Neural progenitor cell (in vitro differentiated cells): Measurements from ENCODE around the gene MYO9B. TPM values are rescaled to one million over a fixed set of nuclear protein-coding genes. Genes with fewer than 3 reads are reported as not detected.
"Not testable (repeated sequence)": the region's sequence is repeated elsewhere in the genome, so short reads cannot be mapped to it uniquely, and the experiment has no call there.

ENCODE experiments used
- DNase-seq: peaks from one replicate; pipeline ENCODE4 v3.0.0-alpha.2; 2016; ENCODE audit warnings: low spot score
- H2AFZ ChIP-seq: fragments of 200-600 bp; sonication (generic); replicated peaks from 2 replicates; pipeline ENCODE4 v1.6.1; 2016; ENCODE audit warnings: antibody characterized with exemption
- H3F3A ChIP-seq: fragments of 200-600 bp; sonication (generic); 2 replicates; pipeline ENCODE4 v1.6.1; 2016; ENCODE audit warnings: antibody characterized with exemption, low read depth
- H3K27ac ChIP-seq: fragments of 200-600 bp; sonication (generic); 2 replicates; pipeline ENCODE4 v1.5.1; 2016; ENCODE audit warnings: mild to moderate bottlenecking
- H3K27me3 ChIP-seq: fragments of 200-600 bp; sonication (generic); 2 replicates; pipeline ENCODE4 v1.6.1; 2016; ENCODE audit warnings: mild to moderate bottlenecking, moderate library complexity
- H3K36me3 ChIP-seq: fragments of 200-600 bp; sonication (generic); 2 replicates; pipeline ENCODE4 v1.5.1; 2016
- H3K4me1 ChIP-seq: fragments of 200-600 bp; sonication (generic); 2 replicates; pipeline ENCODE4 v1.6.1; 2016; ENCODE audit warnings: mixed run types
- H3K4me2 ChIP-seq: fragments of 200-600 bp; sonication (generic); 2 replicates; pipeline ENCODE4 v1.6.1; 2016
- H3K4me3 ChIP-seq: fragments of 200-600 bp; sonication (generic); 2 replicates; pipeline ENCODE4 v1.5.1; 2016
- H3K79me2 ChIP-seq: fragments of 200-600 bp; sonication (generic); 2 replicates; pipeline ENCODE4 v1.6.1; 2016; ENCODE audit warnings: low read depth
- H3K9ac ChIP-seq: fragments of 200-600 bp; sonication (generic); 2 replicates; pipeline ENCODE4 v1.6.1; 2016
- H3K9me3 ChIP-seq: fragments of 200-600 bp; sonication (generic); 2 replicates; pipeline ENCODE4 v1.5.1; 2016; ENCODE audit warnings: low read depth
- H4K20me1 ChIP-seq: fragments of 200-600 bp; sonication (generic); 2 replicates; pipeline ENCODE4 v1.6.1; 2016; ENCODE audit warnings: low read depth
- H3K27ac Mint-ChIP-seq: 3 replicates; pipeline ENCODE4 v1.8.0; 2021; ENCODE audit warnings: mixed read lengths
- H3K27me3 Mint-ChIP-seq: 2 replicates; pipeline ENCODE4 v1.8.0; 2022; ENCODE audit warnings: low read depth, mild to moderate bottlenecking, inconsistent platforms, moderate library complexity, mixed read lengths; ENCODE audit not compliant: insufficient read depth
- H3K36me3 Mint-ChIP-seq: 3 replicates; pipeline ENCODE4 v1.8.0; 2021; ENCODE audit warnings: mixed read lengths
- H3K4me1 Mint-ChIP-seq: 3 replicates; pipeline ENCODE4 v1.8.0; 2021; ENCODE audit warnings: mixed read lengths
- H3K4me3 Mint-ChIP-seq: 3 replicates; pipeline ENCODE4 v1.8.0; 2021; ENCODE audit warnings: mild to moderate bottlenecking, moderate library complexity, mixed read lengths
- H3K9me3 Mint-ChIP-seq: 3 replicates; pipeline ENCODE4 v1.8.0; 2020; ENCODE audit warnings: mixed read lengths
- EZH2 ChIP-seq: fragments of 200-600 bp; sonication (generic); IDR thresholded peaks from 2 replicates; pipeline ENCODE4 v1.6.1; 2017; ENCODE audit warnings: antibody characterized with exemption, mild to moderate bottlenecking, moderate library complexity
- EZH2phosphoT487 ChIP-seq: fragments of 200-600 bp; sonication (generic); IDR thresholded peaks from 2 replicates; pipeline ENCODE4 v1.6.1; 2017; ENCODE audit warnings: antibody characterized with exemption
- total RNA-seq: library from RNA; depleted of rRNA; stranded (reverse); fragments of >200 nt; gene quantifications from 2 replicates; pipeline ENCODE4 v1.2.3, GENCODE V29; 2015; ENCODE audit warnings: low replicate concordance
- TF ChIP-seq, protein P1 (sequence below): fragments of 200-600 bp; sonication (generic); IDR thresholded peaks from 2 replicates; pipeline ENCODE4 v1.5.1; 2017; ENCODE audit warnings: antibody characterized with exemption, mild to moderate bottlenecking

Gene MYO9B
- total RNA-seq, 1 donor from 2014 or later = 38.5 TPM

DNA sequence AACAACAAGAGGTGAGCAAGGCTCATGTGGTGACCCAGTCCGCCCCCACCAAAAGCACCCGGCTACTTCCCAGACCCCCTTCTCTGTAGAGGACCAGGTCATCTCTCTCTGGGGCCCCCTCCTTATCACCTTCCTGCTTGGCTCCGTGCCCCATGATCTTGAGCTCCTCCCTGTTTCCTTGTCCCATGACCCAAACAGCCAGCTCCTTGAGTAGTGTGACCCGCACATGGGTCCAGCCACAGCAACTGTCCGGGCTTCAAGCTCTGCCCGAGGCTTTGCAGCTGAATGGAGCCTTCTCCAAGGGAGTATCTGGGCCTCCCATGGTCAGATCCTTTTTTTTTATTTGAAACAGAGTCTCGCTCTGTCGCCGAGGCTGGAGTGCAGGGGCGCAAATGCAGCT, 61.8 kb downstream of the MYO9B start:
- Histone ChIP-seq H3K36me3 (no peaks in the 10 kb centered on the region), H3K27me3 (no peaks in the 10 kb centered on the region), H3K27ac (no peak overlapping the region), H3K9me3 (no peaks in the 10 kb centered on the region), H3K9ac (no peak overlapping the region), H3F3A (peaks cover 21% of the 10 kb centered on the region), H4K20me1 (peaks cover 38% of the 10 kb centered on the region), H2AFZ (no peak overlapping the region), H3K4me2 (no peak overlapping the region), H3K79me2 (no peaks in the 10 kb centered on the region), H3K4me3 (no peak overlapping the region), H3K4me1 (peaks cover 6% of the 10 kb centered on the region)
- H3K27me3 Mint-ChIP-seq = no peaks in the 10 kb centered on the region
- H3K27ac Mint-ChIP-seq = peak overlapping the region; percentile 63
- H3K4me1 Mint-ChIP-seq = peaks cover 39% of the 10 kb centered on the region
- peaks cover 8% of the 10 kb centered on the region for H3K36me3 Mint-ChIP-seq
- TF ChIP-seq, protein P1, sequence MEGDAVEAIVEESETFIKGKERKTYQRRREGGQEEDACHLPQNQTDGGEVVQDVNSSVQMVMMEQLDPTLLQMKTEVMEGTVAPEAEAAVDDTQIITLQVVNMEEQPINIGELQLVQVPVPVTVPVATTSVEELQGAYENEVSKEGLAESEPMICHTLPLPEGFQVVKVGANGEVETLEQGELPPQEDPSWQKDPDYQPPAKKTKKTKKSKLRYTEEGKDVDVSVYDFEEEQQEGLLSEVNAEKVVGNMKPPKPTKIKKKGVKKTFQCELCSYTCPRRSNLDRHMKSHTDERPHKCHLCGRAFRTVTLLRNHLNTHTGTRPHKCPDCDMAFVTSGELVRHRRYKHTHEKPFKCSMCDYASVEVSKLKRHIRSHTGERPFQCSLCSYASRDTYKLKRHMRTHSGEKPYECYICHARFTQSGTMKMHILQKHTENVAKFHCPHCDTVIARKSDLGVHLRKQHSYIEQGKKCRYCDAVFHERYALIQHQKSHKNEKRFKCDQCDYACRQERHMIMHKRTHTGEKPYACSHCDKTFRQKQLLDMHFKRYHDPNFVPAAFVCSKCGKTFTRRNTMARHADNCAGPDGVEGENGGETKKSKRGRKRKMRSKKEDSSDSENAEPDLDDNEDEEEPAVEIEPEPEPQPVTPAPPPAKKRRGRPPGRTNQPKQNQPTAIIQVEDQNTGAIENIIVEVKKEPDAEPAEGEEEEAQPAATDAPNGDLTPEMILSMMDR = no peak
- no peak for TF ChIP-seq EZH2
- TF ChIP-seq EZH2phosphoT487 = no peak
- DNase-seq = no peak
- H3K9me3 Mint-ChIP-seq = no peaks in the 10 kb centered on the region
- peak overlapping the region; percentile 38 for H3K4me3 Mint-ChIP-seq

DNA sequence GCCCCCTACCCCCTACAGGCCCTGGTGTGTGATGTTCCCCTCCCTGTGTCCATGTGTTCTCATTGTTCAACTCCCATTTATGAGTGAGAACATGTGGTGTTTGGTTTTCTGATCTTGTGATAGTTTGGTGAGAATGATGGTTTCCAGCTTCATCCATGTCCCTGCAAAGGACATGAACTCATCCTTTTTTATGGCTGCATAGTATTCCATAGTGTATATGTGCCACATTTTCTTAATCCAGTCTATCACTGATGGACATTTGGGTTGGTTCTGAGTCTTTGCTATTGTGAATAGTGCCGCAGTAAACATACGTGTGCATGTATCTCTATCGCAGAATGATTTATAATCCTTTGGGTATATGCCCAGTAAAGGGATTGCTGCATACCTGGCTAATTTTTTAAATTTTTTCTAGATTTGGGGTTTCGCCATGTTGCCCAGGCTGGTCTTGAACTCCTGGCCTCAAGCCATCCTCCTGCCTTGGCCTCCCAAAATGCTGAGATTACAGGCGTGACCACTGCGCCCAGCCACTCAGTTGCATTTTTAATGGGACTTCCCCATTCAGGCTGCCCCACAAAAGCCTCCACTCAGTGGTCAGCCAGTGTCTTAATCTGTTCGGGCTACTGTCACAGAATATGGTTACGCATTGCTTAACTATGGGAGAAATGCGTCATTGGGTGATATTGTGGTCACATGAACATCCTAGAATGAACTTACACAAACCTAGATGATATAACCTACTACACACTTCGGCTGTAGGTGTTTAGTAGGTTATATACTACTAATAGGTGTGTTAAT, 62.7 kb downstream of the MYO9B start:
- H3K9ac ChIP-seq, H3K27ac ChIP-seq, H3K4me2 ChIP-seq, H3K4me3 ChIP-seq, H3K4me3 Mint-ChIP-seq, H3K27me3 Mint-ChIP-seq, H3K27ac Mint-ChIP-seq, DNase-seq, H2AFZ ChIP-seq, H3K79me2 ChIP-seq, H3K27me3 ChIP-seq, H3K9me3 Mint-ChIP-seq, H3K36me3 ChIP-seq, H3K4me1 ChIP-seq, H3K9me3 ChIP-seq: not testable (repeated sequence)
- H3K36me3 Mint-ChIP-seq = peaks cover 12% of the 10 kb centered on the region
- Histone ChIP-seq H4K20me1 (peaks cover 33% of the 10 kb centered on the region), H3F3A (peaks cover 21% of the 10 kb centered on the region)
- H3K4me1 Mint-ChIP-seq = peaks cover 36% of the 10 kb centered on the region

DNA sequence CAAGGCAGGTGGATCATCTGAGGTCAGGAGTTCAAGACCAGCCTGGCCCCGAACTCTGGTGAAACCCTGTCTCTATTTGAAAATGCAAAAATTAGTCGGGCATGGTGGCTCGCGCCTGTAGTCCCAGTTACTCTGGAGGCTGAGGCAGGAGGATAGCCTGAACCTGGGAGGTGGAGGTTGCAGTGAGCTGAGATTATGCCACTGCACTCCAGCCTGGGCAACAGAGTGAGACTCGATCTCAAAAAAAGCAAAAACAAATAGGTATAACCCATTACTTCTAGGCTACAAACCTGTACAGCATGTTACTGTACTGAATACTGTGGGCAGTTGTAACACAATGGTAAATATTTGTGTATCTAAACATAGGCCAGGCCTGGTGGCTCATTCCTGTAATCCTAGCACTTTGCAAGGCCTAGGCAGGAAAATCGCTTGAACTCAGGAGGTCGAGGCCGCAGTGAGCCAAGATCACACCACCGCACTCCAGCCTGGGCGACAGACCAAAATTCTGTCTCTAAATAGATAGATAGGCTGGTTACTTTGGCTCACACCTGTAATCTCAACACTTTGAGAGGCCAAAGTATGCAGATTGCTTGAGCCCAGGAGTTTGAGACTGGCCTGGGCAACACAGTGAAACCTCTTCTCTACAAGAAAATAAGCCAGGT, 63.5 kb downstream of the MYO9B start:
- peaks cover 33% of the 10 kb centered on the region for H4K20me1 ChIP-seq
- Mint-ChIP-seq H3K4me3 (no peak overlapping the region), H3K9me3 (no peaks in the 10 kb centered on the region), H3K36me3 (peaks cover 9% of the 10 kb centered on the region), H3K27me3 (no peaks in the 10 kb centered on the region), H3K4me1 (peaks cover 29% of the 10 kb centered on the region), H3K27ac (no peak overlapping the region)
- TF ChIP-seq EZH2 (no peak), EZH2phosphoT487 (no peak)
- TF ChIP-seq, protein P1 = no peak
- H3K79me2 ChIP-seq = no peaks in the 10 kb centered on the region
- DNase-seq = no peak
- H3K9me3 ChIP-seq = no peaks in the 10 kb centered on the region
- H3K4me1 ChIP-seq = peaks cover 6% of the 10 kb centered on the region
- peaks cover 21% of the 10 kb centered on the region for H3F3A ChIP-seq
- no peaks in the 10 kb centered on the region for H3K27me3 ChIP-seq
- H3K4me3 ChIP-seq = no peak overlapping the region
- H3K4me2 ChIP-seq = no peak overlapping the region
- H2AFZ ChIP-seq = no peak overlapping the region
- no peak overlapping the region for H3K27ac ChIP-seq
- no peaks in the 10 kb centered on the region for H3K36me3 ChIP-seq
- no peak overlapping the region for H3K9ac ChIP-seq

DNA sequence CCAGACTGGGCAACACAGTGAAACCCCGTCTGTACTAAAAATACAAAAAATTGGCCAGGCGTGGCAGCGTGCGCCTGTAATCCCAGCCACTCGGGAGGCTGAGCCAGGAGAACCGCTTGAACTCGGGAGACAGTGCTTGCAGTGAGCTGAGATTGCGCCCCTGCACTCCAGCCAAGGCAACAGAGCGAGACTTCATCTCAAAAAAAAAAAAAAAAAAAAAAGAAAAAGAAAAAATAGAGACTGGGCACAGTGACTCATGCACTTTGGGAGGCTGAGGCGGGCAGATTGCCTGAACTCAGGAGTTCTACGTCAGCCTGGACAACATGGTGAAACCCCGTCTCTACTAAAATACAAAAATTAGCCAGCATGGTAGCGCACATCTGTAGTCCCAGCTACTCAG, 69.2 kb downstream of the MYO9B start:
- DNase-seq, H3K27ac ChIP-seq, H3K4me1 ChIP-seq, H3K4me1 Mint-ChIP-seq, H3K27ac Mint-ChIP-seq, H3K4me2 ChIP-seq, H3F3A ChIP-seq, H3K79me2 ChIP-seq, H3K9ac ChIP-seq, H3K27me3 Mint-ChIP-seq, H2AFZ ChIP-seq, H4K20me1 ChIP-seq, H3K4me3 ChIP-seq, H3K4me3 Mint-ChIP-seq, H3K9me3 ChIP-seq, H3K9me3 Mint-ChIP-seq, H3K36me3 ChIP-seq, H3K27me3 ChIP-seq: not testable (repeated sequence)
- peaks cover 13% of the 10 kb centered on the region for H3K36me3 Mint-ChIP-seq
